ENCODE data around the gene SAPCD2. TPM values are rescaled to one million over a fixed set of nuclear protein-coding genes. Genes with fewer than 3 reads are reported as not detected.

SAPCD2 gene
- total and polyA plus RNA-seq, 2 donors from 2014 or later, result 1.7 to 2.3 TPM

DNA sequence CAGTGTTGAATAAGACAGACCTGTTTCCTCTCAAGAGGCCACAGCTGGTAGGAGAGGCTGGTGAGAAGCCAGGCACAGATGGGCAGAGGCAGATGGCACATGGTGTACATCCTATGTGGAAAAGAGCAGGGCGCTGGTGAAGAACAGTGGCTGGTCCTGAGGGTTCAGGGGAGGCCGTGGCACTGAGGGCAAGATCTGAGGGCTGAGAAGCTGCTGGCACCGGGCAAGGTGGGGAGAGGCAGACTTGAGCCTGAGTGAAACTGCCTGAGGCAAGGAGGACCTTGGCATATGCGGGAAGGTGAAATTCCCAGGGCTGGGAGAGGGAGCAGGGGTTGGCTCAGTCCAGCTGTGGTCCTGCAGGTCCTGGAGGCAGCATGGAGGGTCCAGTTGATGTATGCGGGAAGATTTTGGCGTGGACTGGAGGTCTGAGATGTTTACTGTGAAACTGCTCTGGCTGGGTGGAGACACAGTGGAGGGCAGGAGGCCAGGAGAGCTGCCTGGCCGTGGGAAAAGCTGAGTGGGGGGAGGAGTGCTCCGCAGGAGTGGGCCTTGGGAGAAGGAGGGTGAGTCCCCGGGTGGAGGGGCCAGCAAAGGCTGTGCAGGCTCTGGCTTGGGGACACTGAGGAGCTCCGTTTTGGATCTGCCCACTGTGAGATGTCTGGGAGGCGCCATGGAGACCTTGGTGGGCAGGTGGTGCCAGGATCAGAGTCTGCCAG, 19.0 kb upstream of the SAPCD2 start:
- Histone ChIP-seq H3K4me3 (ENCODE audit: low read length in 3 of 3) (no peak overlapping the region), H3K9me3 (ENCODE audit: control insufficient read depth in 2 of 3, insufficient read depth in 1 of 3, low read length in 3 of 3) (no peaks in the 10 kb centered on the region), H3K9ac (ENCODE audit: low read length in 3 of 3) (no peak overlapping the region), H3K36me3 (ENCODE audit: control insufficient read depth in 2 of 3, insufficient read depth in 3 of 3, low read length in 3 of 3) (peaks cover 4 to 7% (median 4%) of the 10 kb centered on the region in 3 donors), H3K27me3 (ENCODE audit: control insufficient read depth, insufficient read depth, low read length) (no peaks in the 10 kb centered on the region), H3K27ac (ENCODE audit: low read depth in 2 of 2, low read length in 2 of 2) (no peak overlapping the region), H3K4me1 (ENCODE audit: control insufficient read depth in 2 of 3, insufficient read depth in 2 of 3, low read depth in 1 of 3, low read length in 3 of 3) (peaks cover 0 to 9% (median 0%) of the 10 kb centered on the region in 3 donors)
- FAIRE-seq (no peak), DNase-seq (peak in 2 of 5 donors; percentile 38 to 69)
- intact Hi-C loops (cut with DNase I), result no loop called here
- TF ChIP-seq, protein P1, sequence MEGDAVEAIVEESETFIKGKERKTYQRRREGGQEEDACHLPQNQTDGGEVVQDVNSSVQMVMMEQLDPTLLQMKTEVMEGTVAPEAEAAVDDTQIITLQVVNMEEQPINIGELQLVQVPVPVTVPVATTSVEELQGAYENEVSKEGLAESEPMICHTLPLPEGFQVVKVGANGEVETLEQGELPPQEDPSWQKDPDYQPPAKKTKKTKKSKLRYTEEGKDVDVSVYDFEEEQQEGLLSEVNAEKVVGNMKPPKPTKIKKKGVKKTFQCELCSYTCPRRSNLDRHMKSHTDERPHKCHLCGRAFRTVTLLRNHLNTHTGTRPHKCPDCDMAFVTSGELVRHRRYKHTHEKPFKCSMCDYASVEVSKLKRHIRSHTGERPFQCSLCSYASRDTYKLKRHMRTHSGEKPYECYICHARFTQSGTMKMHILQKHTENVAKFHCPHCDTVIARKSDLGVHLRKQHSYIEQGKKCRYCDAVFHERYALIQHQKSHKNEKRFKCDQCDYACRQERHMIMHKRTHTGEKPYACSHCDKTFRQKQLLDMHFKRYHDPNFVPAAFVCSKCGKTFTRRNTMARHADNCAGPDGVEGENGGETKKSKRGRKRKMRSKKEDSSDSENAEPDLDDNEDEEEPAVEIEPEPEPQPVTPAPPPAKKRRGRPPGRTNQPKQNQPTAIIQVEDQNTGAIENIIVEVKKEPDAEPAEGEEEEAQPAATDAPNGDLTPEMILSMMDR (IDR thresholded peaks at IDR 0.05; ENCODE audit: borderline replicate concordance, extremely low read depth, insufficient read depth), result no peak

DNA sequence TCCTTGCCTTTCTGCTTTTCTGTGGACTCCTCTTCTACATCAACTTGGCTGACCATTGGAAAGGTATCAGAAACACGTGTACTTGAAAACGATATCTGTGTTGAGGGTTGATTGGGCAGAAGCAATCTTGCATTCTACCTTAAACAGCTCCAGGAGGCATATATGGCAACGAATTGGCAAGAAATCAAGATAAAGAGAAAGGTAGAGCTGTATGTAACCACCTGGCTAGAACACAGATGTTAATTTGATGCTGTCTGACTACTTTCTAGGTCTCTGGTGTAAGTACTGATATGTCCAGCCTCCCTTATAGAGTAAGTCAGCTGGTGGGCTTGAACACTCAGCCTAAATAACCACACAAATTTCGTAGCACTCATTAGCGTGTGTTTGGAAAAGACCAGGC, 17.8 kb upstream of the SAPCD2 start:
- intact Hi-C loops (cut with DNase I), result no loop called here
- FAIRE-seq, result no peak

DNA sequence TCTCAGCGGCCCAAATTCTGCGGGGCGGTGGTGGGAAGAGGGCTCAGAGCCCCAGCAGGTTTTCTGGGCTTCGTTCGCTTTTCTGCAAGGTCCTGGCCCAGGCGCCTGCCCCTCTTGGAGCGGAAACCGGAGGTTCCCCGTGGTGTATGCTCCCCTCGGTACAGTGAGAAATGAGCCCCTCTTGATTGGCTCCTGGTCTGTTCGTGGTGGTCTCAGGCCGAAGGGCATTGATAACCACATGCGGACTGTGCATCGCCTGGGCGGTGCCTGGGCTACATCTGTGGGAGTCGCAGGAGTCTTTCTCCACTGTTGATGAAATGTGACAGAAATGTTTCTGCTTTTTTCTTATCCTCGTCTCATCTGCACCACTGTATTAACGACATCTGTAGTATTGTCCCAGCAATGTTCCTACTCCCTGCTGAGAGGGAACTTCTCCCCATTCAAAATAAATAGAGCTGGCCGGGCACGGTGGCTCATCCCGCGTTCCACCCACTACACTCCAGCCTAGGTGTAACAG, 17.1 kb upstream of the SAPCD2 start:
- H3K9me3 ChIP-seq (ENCODE audit: control insufficient read depth in 2 of 3, insufficient read depth in 1 of 3, low read length in 3 of 3), result no peaks in the 10 kb centered on the region
- H3K27me3 ChIP-seq (ENCODE audit: control insufficient read depth, insufficient read depth, low read length), result no peaks in the 10 kb centered on the region
- peaks cover 2 to 10% (median 4%) of the 10 kb centered on the region in 3 donors for H3K36me3 ChIP-seq (ENCODE audit: control insufficient read depth in 2 of 3, insufficient read depth in 3 of 3, low read length in 3 of 3)
- H3K27ac ChIP-seq (ENCODE audit: low read depth in 2 of 2, low read length in 2 of 2), result peak overlapping the region in 1 of 2 donors; percentile 67
- FAIRE-seq (no peak), DNase-seq (peak in 2 of 5 donors; percentile 16 to 23)
- H3K9ac ChIP-seq (ENCODE audit: low read length in 3 of 3), result peak overlapping the region in 2 of 3 donors; percentile 33 to 63
- peak overlapping the region; percentile 52 to 74 (median 64) for H3K4me3 ChIP-seq (ENCODE audit: low read length in 3 of 3)
- H3K4me1 ChIP-seq (ENCODE audit: control insufficient read depth in 2 of 3, insufficient read depth in 2 of 3, low read depth in 1 of 3, low read length in 3 of 3), result peaks cover 0 to 9% (median 0%) of the 10 kb centered on the region in 3 donors
- TF ChIP-seq, protein P1 (IDR thresholded peaks at IDR 0.05; ENCODE audit: borderline replicate concordance, extremely low read depth, insufficient read depth), result no peak
- intact Hi-C loops (cut with DNase I), result no loop called here

More for the DNA sequence above, 17.8 kb upstream of the SAPCD2 start:
- Histone ChIP-seq H3K9me3 (ENCODE audit: control insufficient read depth in 2 of 3, insufficient read depth in 1 of 3, low read length in 3 of 3) (no peaks in the 10 kb centered on the region), H3K27me3 (ENCODE audit: control insufficient read depth, insufficient read depth, low read length) (no peaks in the 10 kb centered on the region), H3K4me1 (ENCODE audit: control insufficient read depth in 2 of 3, insufficient read depth in 2 of 3, low read depth in 1 of 3, low read length in 3 of 3) (peaks cover 0 to 9% (median 0%) of the 10 kb centered on the region in 3 donors), H3K9ac (ENCODE audit: low read length in 3 of 3) (peak overlapping the region in 1 of 3 donors; percentile 63), H3K36me3 (ENCODE audit: control insufficient read depth in 2 of 3, insufficient read depth in 3 of 3, low read length in 3 of 3) (peaks cover 4 to 11% (median 4%) of the 10 kb centered on the region in 3 donors), H3K4me3 (ENCODE audit: low read length in 3 of 3) (peak overlapping the region in 1 of 3 donors; percentile 74), H3K27ac (ENCODE audit: low read depth in 2 of 2, low read length in 2 of 2) (no peak overlapping the region)
- TF ChIP-seq, protein P1 (IDR thresholded peaks at IDR 0.05; ENCODE audit: borderline replicate concordance, extremely low read depth, insufficient read depth), result no peak
- no peak for DNase-seq
